HL-60 (cell line): ENCODE data around the gene BROX.

Experiments
- CTCF ChIP-seq: IDR thresholded peaks from one replicate; pipeline ENCODE4 v1.5.1; 2011; ENCODE audit warnings: low read length, control low read depth, inconsistent platforms; ENCODE audit not compliant: insufficient read depth
- REST ChIP-seq: IDR thresholded peaks from 2 replicates; pipeline ENCODE4 v1.6.1; 2012; ENCODE audit warnings: low read depth; ENCODE audit not compliant: insufficient replicate concordance

- TF ChIP-seq CTCF (no peak), REST (no peak)
These were observed 17.4 kb upstream of the BROX start for GRCh38 chr1:222694927-222695326.
